NOMO-1 treated with DMSO at 0.1 percent for 48 hours (cell line): ENCODE data around the gene ZNF280C.

Experiments used
- DNase-seq: peaks from one replicate; lab custom pipeline; 2025; ENCODE audit not compliant: unreplicated experiment; lab: John Stamatoyannopoulos, UW

Gene ZNF280C

GRCh38 chrX:130179579-130180215 is 89.0 kb downstream of the ZNF280C start:
- DNase-seq = no peak

- no peak for DNase-seq
Measured at GRCh38 chrX:130179170-130179569, 89.5 kb downstream of the ZNF280C start.

- no peak for DNase-seq
Measured at GRCh38 chrX:130176942-130177341, 91.8 kb downstream of the ZNF280C start.

GRCh38 chrX:130176354-130176776 is 92.3 kb downstream of the ZNF280C start:
- DNase-seq = peak; percentile 66

GRCh38 chrX:130174937-130175336 is 93.8 kb downstream of the ZNF280C start:
- DNase-seq = no peak

- no peak for DNase-seq
Measured at GRCh38 chrX:130174045-130174704, 94.5 kb downstream of the ZNF280C start.

GRCh38 chrX:130173190-130173895 is 95.4 kb downstream of the ZNF280C start:
- peak; percentile 87 for DNase-seq

GRCh38 chrX:130172127-130172845 is 96.4 kb downstream of the ZNF280C start:
- no peak for DNase-seq

- no peak for DNase-seq
Measured at GRCh38 chrX:130171446-130172126, 97.1 kb downstream of the ZNF280C start, which contains the start of gene RAB33A. RAB33A (plus strand) TSS chrX:130171962; CDS start chrX:130172063, 101 bp downstream.

- DNase-seq = peak; percentile 57
Measured at GRCh38 chrX:130170752-130171445, 97.8 kb downstream of the ZNF280C start.

- no peak for DNase-seq
Measured at GRCh38 chrX:130167040-130167439, 101.7 kb downstream of the ZNF280C start.

- no peak for DNase-seq
Measured at GRCh38 chrX:130166503-130166777, 102.3 kb downstream of the ZNF280C start.

- peak; percentile 82 for DNase-seq
Measured at GRCh38 chrX:130165703-130166502, 102.8 kb downstream of the ZNF280C start, which contains the start of gene AIFM1. AIFM1 (minus strand) TSS chrX:130165841; CDS start chrX:130165656, 185 bp downstream.

- DNase-seq = no peak
Measured at GRCh38 chrX:130165181-130165702, 103.5 kb downstream of the ZNF280C start.

GRCh38 chrX:130163398-130163797 is 105.3 kb downstream of the ZNF280C start:
- no peak for DNase-seq

GRCh38 chrX:130162094-130162735 is 106.5 kb downstream of the ZNF280C start:
- no peak for DNase-seq

GRCh38 chrX:130159776-130160175 is 108.9 kb downstream of the ZNF280C start:
- no peak for DNase-seq

GRCh38 chrX:130158311-130158710 is 110.4 kb downstream of the ZNF280C start:
- no peak for DNase-seq

- DNase-seq = no peak
Measured at GRCh38 chrX:130155564-130155963, 113.1 kb downstream of the ZNF280C start.
